Coronary artery (tissue), 2 donors: ENCODE measurements around the gene UPF2.

ENCODE experiments used
- DNase-seq: peaks from one replicate; pipeline ENCODE4 v3.0.0-alpha.2; 2017; ENCODE audit warnings: low spot score
- H3K27ac ChIP-seq, 2 donors: fragments of 200-600 bp; sonication (generic); one replicate each; pipeline ENCODE4 v1.5.1; 2016 to 2019
- H3K4me3 ChIP-seq: fragments of 200-600 bp; sonication (generic); 2 replicates; pipeline ENCODE4 v1.5.1; 2016; ENCODE audit warnings: mild to moderate bottlenecking, moderate library complexity
- TF ChIP-seq, protein P1 (sequence below): fragments of 200-600 bp; sonication (generic); IDR thresholded peaks from one replicate; pipeline ENCODE4 v1.5.1; 2019; ENCODE audit warnings: antibody characterized with exemption

The UPF2 gene

DNA sequence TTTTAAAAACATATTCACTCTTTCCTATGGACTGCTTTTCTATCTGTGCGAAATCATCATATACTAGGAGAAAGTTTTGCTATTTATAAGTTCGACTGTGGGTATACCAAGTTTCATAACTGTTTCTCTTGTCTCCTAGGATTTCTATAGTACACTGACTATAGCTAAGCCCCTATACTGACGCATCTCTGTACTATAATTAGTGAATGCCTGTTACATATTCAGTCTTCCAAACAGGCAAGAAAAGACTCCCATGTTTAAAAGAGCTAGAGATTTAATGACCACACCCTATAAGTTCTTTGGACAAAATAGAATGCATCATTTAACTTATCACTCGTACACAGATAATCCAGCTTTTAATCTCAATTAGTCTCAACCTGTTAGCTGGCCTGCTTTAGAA, 80.8 kb downstream of the UPF2 start:
- Histone ChIP-seq H3K27ac (no peak overlapping the region), H3K4me3 (no peak overlapping the region)
- DNase-seq = no peak
- TF ChIP-seq, protein P1, sequence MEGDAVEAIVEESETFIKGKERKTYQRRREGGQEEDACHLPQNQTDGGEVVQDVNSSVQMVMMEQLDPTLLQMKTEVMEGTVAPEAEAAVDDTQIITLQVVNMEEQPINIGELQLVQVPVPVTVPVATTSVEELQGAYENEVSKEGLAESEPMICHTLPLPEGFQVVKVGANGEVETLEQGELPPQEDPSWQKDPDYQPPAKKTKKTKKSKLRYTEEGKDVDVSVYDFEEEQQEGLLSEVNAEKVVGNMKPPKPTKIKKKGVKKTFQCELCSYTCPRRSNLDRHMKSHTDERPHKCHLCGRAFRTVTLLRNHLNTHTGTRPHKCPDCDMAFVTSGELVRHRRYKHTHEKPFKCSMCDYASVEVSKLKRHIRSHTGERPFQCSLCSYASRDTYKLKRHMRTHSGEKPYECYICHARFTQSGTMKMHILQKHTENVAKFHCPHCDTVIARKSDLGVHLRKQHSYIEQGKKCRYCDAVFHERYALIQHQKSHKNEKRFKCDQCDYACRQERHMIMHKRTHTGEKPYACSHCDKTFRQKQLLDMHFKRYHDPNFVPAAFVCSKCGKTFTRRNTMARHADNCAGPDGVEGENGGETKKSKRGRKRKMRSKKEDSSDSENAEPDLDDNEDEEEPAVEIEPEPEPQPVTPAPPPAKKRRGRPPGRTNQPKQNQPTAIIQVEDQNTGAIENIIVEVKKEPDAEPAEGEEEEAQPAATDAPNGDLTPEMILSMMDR = no peak

DNA sequence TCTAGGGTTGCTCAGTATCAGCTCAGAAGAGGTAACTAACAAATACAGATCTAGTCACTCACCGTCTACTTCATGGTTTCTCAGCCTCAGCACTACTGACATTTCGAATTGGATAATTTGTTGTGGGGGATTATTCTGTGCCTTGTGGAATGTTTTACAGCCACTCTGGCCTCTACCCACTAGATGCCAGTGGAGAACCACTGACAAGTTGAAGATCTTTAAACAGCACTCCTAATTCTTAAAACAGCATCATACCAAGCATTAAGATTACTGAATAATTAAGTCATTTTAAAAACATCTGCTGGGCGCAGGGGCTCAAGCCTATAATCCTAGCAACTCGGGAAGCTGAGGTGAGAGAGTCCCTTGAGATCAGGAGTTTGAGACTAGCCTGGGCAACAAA, 82.6 kb downstream of the UPF2 start:
- no peak overlapping the region for H3K4me3 ChIP-seq
- DNase-seq = no peak
- TF ChIP-seq, protein P1 = no peak
- H3K27ac ChIP-seq = no peak overlapping the region

DNA sequence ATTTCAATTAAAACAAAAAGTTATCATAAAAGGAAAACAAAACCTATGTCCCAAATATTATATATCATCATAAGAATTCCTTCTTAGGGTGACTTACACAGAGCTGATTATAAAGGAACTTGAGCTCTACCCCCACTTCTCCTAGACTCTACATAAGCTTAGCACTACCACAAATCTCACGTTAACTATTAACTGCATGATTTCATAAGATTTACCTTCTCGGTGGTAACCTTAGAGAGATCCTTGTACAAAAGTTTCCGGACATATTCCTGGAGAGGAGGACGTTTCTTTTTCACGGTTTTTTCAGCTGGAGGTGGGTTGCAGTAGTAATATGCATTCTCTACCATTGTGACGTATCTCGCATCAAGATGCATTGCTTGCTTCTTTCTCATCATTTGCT, 83.7 kb downstream of the UPF2 start:
- no peak overlapping the region for H3K4me3 ChIP-seq
- DNase-seq = no peak
- no peak overlapping the region for H3K27ac ChIP-seq
- TF ChIP-seq, protein P1 = no peak

DNA sequence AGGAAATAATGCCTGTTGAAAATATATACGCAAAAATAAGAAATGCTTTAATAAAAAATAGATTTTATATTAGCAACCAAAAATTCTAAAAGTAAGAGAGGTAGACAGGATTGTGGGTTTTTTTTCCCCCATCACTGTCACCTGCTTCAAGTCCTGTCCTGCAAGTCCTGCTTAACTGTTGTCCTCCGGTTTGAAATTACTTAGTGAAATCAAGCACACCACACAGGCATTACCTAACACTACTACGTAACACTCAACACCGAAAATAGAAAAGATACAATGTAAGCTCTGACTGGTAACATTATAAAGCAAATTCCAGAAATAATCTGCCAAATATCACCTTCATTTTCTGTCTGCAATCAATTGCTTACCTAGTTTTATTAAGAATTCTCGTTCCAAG, 90.9 kb downstream of the UPF2 start:
- Histone ChIP-seq H3K4me3 (no peak overlapping the region), H3K27ac (no peak overlapping the region)
- TF ChIP-seq, protein P1 = no peak
- DNase-seq = no peak

DNA sequence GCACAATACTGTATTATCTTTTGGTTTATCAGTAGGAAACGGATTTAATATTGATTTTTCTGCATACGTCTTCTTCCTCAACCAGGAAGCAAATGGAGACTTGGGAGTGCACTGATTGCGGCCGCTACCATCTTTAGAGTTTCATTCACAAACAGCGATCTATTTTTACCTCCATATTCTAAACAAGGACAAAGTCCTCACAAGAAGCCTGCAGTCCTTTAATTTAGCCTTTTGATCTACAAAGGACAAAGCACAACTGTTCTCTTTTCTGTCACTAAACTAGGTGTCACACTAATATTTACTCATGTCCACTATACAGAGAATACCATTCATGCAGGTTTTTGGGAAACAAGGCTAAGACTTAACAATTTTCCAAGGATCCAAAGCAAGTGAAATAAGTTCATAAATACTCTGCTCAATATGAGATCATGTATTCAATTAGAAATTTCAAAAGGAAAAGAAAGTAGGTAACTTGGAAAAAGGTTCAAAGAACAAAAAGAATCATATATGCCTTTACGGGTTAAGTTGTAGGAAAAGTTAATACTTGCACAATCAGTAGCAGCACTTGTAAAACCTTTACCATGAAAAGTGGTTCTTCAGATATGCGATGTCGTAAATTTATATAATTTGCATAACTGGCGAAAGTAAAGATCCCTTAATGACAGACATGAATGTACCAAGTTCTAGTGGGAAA, 92.1 kb downstream of the UPF2 start:
- TF ChIP-seq, protein P1 = no peak
- Histone ChIP-seq H3K27ac (no peak overlapping the region), H3K4me3 (no peak overlapping the region)
- no peak for DNase-seq

DNA sequence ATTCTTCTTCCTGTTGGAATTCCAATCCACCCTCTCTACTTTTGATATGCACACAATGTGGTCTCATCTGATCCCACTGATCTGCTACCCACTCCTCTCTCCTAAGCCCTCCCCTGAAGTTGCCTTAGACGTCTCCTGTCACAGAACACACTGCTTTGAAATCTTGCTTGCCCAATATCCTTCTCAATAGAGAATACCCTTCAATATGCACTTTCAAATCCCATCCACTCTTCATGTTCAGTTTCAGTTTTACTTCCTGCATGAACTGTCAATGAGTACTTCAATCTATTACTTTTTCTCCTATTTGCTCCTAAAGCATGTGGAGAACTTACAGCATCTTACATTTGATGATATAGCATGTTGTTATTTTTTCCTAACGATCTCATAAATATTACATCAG, 93.5 kb downstream of the UPF2 start:
- Histone ChIP-seq H3K27ac (no peak overlapping the region), H3K4me3 (no peak overlapping the region)
- TF ChIP-seq, protein P1 = no peak
- no peak for DNase-seq

DNA sequence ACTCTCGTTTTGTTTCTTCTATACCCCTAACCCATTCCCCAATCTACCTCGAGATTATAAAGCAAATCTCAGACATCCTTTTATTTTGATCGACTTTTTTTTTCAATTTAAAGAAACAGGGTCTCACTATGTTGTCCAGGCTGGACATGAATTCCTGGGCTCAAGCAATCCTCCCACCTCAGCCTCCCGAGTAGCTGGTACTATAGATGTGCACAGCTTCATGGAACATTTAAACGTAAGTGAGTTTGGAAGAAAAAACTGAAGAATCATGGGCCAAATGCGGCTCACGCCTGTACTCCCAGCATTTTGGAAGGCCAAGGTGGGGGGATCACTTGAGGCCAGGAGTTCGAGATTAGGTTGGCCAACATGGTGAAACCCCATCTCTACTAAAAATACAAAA, 96.0 kb downstream of the UPF2 start:
- Histone ChIP-seq H3K4me3 (no peak overlapping the region), H3K27ac (no peak overlapping the region)
- TF ChIP-seq, protein P1 = no peak
- DNase-seq = no peak
